ENCODE data around the gene PNPLA4.

The PNPLA4 gene

GRCh38 chrX:7852166-7852565 lies 75.0 kb downstream of the PNPLA4 start:
- no peak for DNase-seq (ENCODE audit: low read depth)
